Measurements from ENCODE around the gene PRAMEF9. TPM values are rescaled to one million over a fixed set of nuclear protein-coding genes. Genes with fewer than 3 reads are reported as not detected.
"Not testable (repeated sequence)": the region's sequence is repeated elsewhere in the genome, so short reads cannot be mapped to it uniquely, and the experiment has no call there.

The PRAMEF9 gene
- total RNA-seq, 1 donor from 2014 or later, result not detected

DNA sequence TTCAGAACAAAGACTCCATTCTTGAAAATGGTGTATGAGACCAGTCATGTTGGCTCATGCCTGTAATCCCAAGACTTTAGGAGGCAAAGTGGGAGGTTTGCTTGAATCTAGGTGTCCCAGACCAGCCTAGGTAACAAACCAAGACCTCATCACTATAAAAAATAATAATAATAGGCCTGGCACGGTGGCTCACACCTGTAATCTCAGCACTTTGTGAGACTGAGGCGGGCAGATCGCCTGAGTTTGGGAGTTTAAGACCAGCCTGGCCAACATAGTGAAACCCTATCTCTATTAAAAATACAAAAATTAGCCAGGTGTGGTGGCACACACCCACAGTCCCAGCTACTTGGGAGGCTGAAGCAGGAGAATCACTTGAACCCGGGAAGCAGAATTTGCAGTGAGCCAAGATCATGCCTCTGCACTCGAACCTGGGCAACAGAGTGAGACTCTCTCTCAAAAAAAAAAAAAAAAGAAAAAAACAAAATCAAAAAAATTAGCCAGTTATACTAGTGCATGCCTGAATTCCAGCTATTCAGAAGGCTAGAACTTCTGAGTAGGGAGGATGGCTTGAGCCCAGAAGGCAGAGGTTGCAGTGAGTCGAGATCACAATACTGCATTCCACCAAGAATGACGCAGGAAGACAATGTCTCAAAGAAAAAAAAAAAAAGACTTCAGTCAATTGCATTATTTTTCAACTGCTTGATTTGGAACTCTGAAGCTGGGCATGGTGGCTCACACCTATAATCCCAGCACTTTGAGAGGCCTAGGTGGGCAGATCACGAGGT is 55.8 kb downstream of the PRAMEF9 start:
- H3K27me3 Mint-ChIP-seq (ENCODE audit: unreplicated experiment); H3K4me1 Mint-ChIP-seq (ENCODE audit: unreplicated experiment): not testable (repeated sequence)
- peaks cover 48% of the 10 kb centered on the region for H3K9me3 Mint-ChIP-seq (ENCODE audit: unreplicated experiment)

GRCh38 chr1:13228343-13228781 is 56.7 kb downstream of the PRAMEF9 start:
- no peak for TF ChIP-seq CTCF (IDR thresholded peaks at IDR 0.05; ENCODE audit: unreplicated experiment)
- Mint-ChIP-seq H3K27me3 (ENCODE audit: unreplicated experiment) (peaks cover 10% of the 10 kb centered on the region), H3K27ac (ENCODE audit: unreplicated experiment) (no peak overlapping the region), H3K4me3 (ENCODE audit: unreplicated experiment) (no peak overlapping the region), H3K4me1 (ENCODE audit: unreplicated experiment) (no peaks in the 10 kb centered on the region), H3K36me3 (ENCODE audit: low read depth, unreplicated experiment) (peaks cover 8% of the 10 kb centered on the region), H3K9me3 (ENCODE audit: unreplicated experiment) (peaks cover 51% of the 10 kb centered on the region)
- DNase-seq (ENCODE audit: low spot score), result no peak

More for the DNA sequence above, 55.8 kb downstream of the PRAMEF9 start:
- H3K27ac Mint-ChIP-seq (ENCODE audit: unreplicated experiment); DNase-seq (ENCODE audit: low spot score); H3K36me3 Mint-ChIP-seq (ENCODE audit: low read depth, unreplicated experiment); H3K4me3 Mint-ChIP-seq (ENCODE audit: unreplicated experiment): not testable (repeated sequence)

Other genes starting within 250 kb of the PRAMEF9 start
- not detected for gene PRAMEF6, start 224.3 kb upstream of the PRAMEF9 start, total RNA-seq (ENCODE audit: unreplicated experiment)
- not detected for gene PRAMEF27, start 115.3 kb upstream of the PRAMEF9 start, total RNA-seq (ENCODE audit: unreplicated experiment)
- not detected for gene HNRNPCL3, start 111.1 kb upstream of the PRAMEF9 start, total RNA-seq (ENCODE audit: unreplicated experiment)
- gene PRAMEF25, start 101.1 kb upstream of the PRAMEF9 start, total RNA-seq (ENCODE audit: unreplicated experiment), result not detected
- not detected for gene HNRNPCL2, start 55.0 kb upstream of the PRAMEF9 start, total RNA-seq (ENCODE audit: unreplicated experiment)
- gene PRAMEF26, start 15.8 kb upstream of the PRAMEF9 start, total RNA-seq (ENCODE audit: unreplicated experiment), result not detected
- gene HNRNPCL4, start 6.2 kb upstream of the PRAMEF9 start, total RNA-seq (ENCODE audit: unreplicated experiment), result not detected
- not detected for gene PRAMEF13, start 29.6 kb downstream of the PRAMEF9 start, total RNA-seq (ENCODE audit: unreplicated experiment)
- not detected for gene PRAMEF18, start 54.3 kb downstream of the PRAMEF9 start, total RNA-seq (ENCODE audit: unreplicated experiment)
- gene PRAMEF5, start 82.3 kb downstream of the PRAMEF9 start, total RNA-seq (ENCODE audit: unreplicated experiment), result not detected
- gene PRAMEF8, start 113.3 kb downstream of the PRAMEF9 start, total RNA-seq (ENCODE audit: unreplicated experiment), result not detected
- not detected for gene PRAMEF33, start 131.7 kb downstream of the PRAMEF9 start, total RNA-seq (ENCODE audit: unreplicated experiment)
- gene PRAMEF15, start 143.7 kb downstream of the PRAMEF9 start, total RNA-seq (ENCODE audit: unreplicated experiment), result not detected
- gene PRAMEF14, start 175.3 kb downstream of the PRAMEF9 start, total RNA-seq (ENCODE audit: unreplicated experiment), result not detected
- gene PRAMEF19, start 200.1 kb downstream of the PRAMEF9 start, total RNA-seq (ENCODE audit: unreplicated experiment), result not detected
- gene PRAMEF17, start 217.8 kb downstream of the PRAMEF9 start, total RNA-seq (ENCODE audit: unreplicated experiment), result not detected
- not detected for gene PRAMEF20, start 238.6 kb downstream of the PRAMEF9 start, total RNA-seq (ENCODE audit: unreplicated experiment)